GM19463 (cell line): ENCODE measurements around the gene PFKFB4.
A peak's percentile ranks its signal among the peaks of the same experiment; 100 is the strongest.
"Not testable (repeated sequence)": the region's sequence is repeated elsewhere in the genome, so short reads cannot be mapped to it uniquely, and the experiment has no call there.

ENCODE experiments used
- ATAC-seq: cut with Tn5 transposase; IDR thresholded peaks from one replicate; pipeline ENCODE4 v1.9.1; 2021; ENCODE audit warnings: mild to moderate bottlenecking, moderate library complexity; ENCODE audit not compliant: unreplicated experiment

Gene PFKFB4

DNA sequence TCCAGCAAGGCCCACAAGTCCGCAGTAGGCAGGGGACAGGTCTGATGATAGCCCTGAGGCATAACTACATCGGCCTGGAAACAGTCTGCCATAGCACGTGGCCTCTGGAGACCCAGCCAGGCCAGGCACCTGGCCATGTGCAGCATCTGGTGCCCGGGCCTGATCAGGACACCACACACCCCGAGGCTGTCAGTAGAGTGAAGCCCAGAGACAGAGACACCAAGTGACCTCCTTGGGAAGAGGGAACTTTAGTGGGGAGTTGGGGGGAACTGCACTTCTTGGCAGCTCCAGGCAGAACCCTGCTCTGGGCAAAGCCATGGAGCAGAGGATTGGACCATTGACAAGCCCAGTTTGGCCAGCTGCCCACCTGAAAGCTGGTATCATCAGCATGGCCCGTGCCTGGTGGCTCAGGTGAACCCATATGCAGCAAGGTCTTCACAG, 53.9 kb downstream of the PFKFB4 start:
- ATAC-seq: no peak

GRCh38 chr3:48502121-48502520, 54.5 kb downstream of the PFKFB4 start:
- no peak for ATAC-seq

GRCh38 chr3:48501196-48501595, 55.4 kb downstream of the PFKFB4 start:
- ATAC-seq: no peak

DNA sequence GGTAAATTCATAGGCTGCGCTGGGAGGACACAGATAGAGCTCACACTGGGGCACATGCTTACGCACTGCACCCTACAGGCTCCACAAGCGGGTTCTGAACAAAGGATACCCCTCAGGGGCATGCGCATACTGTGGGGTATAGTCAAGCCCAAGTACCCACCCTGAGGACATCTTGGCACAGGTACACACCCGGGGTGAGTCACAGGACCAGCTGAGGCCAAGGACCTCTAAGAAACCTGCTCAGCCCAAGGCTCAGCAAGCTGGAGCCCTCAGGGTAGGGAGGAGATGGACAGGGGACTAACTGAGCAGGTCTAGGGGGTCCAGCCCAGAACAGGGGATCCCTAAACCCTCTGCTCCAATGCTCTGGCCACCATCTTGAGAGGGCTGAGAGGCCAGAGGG, 55.9 kb downstream of the PFKFB4 start:
- no peak for ATAC-seq

DNA sequence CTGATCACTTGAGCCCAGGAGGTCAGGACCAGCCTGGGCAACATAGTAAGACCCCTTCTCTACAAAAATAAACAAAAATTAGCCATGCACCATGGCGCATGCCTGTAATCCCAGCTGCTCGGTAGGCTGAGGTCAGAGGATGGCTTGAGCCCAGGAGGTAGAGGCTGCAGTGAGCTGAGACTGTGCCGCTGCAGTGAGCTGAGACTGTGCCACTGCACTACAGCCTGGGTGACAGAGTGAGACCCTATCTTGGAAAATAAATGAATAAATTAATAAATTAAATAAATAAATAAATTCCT, 63.5 kb downstream of the PFKFB4 start:
- no peak for ATAC-seq

GRCh38 chr3:48492461-48493202, 64.0 kb downstream of the PFKFB4 start:
- ATAC-seq: no peak

DNA sequence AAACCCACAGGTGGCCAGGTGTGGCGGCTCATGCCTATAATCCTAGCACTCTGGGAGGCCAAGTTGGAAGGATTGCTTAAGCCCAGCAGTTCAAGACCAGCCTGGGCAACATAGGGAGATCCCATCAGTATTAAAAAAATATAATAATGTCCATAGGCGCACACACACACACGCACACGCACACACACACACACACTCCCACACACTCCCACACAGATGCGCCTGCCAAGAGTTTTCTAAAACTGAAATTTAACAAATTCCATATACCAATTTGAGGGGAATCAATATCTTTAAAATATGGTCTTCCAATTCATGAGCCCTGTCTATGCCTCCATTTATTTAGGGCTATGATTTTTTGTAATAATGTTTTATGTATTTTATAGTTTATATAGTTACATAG, 69.7 kb downstream of the PFKFB4 start:
- ATAC-seq: no peak

DNA sequence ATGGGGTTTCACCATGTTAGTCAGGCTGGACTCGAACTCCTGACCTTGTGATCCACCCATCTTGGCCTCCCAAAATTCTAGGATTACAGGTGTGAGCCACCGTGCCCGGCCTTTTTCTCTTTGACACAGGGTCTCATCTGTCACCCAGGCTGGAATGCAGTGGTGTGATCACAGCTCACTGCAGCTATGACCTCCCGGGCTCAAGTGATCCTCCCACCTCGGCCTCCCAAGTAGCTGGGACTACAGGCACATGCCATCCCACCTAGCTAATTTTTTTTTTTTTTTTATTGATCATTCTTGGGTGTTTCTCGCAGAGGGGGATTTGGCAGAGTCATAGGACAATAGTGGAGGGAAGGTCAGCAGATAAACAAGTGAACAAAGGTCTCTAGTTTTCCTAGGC, 73.8 kb downstream of the PFKFB4 start:
- ATAC-seq: not testable (repeated sequence)

- not testable (repeated sequence) for ATAC-seq
Measured at GRCh38 chr3:48480891-48481290, 75.7 kb downstream of the PFKFB4 start.

DNA sequence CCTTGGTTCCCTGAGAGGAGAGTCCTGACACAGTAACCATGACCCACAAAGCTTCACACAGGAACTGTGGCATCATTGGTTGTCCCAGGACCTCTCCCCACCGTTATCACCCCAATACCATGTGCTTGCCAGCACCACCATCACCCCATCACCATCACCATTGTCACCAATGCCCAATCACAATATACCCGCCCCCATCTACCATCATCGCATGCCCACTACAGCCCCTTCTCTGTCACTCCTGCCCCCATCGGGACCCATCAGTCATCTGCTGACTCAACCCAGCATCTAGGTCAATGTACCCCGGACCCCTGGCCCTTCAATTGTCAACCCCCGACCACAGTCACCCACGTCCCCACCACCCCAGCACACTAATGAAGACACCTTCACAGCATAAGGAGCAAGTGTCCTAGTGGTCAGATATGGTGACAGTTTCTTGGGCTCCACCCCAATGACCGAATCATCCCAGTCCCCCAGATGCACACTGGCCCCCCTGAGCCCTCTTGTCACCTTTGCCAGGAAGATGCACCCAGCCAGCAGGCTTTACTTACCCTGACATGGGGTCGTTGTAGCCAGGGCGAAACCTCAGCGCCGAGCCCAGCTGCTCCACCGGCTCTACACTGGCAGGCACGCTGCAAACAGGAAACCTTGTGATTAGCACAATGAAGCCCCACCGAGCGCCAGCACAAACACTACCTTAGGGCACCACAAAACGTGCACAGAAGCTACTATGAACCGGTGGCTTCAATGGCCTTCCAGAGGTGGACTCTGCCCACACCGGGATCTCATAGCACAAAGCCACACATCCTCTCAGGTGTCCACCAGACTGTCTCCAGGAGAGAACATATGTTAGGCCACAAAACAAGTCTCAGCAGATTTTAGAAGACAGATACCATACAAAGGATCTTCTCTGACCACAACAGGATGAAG, 77.7 kb downstream of the PFKFB4 start:
- ATAC-seq: no peak

- ATAC-seq: no peak
Measured at GRCh38 chr3:48477959-48478520, 78.6 kb downstream of the PFKFB4 start.

DNA sequence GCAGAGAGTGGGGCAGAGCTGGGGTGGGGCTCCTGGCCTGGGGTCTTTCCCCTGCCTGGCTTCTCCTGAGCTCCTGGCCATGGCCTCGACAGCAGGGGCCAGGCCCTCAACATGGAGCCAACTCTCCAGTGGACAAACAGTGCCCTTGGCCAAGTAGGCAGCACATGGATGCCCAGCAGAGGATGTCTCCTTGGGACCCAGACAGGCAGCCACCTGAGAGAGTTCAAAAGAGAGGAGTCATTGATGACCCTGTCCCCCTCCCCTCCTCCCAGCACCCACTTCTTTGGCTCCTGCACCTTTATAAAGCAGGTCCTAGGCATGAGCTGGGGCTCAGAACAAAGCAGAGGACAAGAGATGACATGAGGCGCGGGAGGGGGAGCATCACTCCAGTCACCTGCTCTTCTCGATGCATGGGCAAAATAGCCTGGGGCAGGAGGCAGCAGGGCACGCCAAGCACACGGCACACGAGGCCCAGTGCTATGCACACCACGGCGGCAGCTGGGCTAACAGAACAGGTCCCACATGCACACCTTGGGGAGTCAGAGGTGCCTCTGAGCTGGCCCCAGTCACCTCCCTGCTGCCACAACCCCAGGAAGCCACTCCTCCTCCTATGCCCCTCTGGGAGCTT, 80.1 kb downstream of the PFKFB4 start:
- no peak for ATAC-seq

- no peak for ATAC-seq
Measured at GRCh38 chr3:48475188-48475587, 81.4 kb downstream of the PFKFB4 start.

GRCh38 chr3:48474619-48475018, 82.0 kb downstream of the PFKFB4 start:
- no peak for ATAC-seq

- ATAC-seq: not testable (repeated sequence)
Measured at GRCh38 chr3:48474031-48474430, 82.6 kb downstream of the PFKFB4 start.

DNA sequence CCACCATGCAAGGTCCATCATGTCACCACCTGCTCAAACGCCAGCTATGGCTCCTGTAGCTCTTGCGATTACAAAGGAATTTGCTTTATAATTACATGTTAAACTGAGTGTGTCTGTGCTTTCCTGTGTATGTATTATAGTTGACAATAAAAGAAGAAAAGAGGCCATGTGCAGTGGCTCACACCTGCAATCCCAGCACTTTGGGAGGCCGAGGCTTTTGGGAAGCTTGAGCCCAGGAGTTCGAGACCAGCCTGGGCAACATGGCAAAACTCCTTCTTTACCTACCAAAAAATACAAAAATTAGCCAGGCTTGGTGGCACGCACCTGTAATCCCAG, 83.0 kb downstream of the PFKFB4 start:
- ATAC-seq: no peak

DNA sequence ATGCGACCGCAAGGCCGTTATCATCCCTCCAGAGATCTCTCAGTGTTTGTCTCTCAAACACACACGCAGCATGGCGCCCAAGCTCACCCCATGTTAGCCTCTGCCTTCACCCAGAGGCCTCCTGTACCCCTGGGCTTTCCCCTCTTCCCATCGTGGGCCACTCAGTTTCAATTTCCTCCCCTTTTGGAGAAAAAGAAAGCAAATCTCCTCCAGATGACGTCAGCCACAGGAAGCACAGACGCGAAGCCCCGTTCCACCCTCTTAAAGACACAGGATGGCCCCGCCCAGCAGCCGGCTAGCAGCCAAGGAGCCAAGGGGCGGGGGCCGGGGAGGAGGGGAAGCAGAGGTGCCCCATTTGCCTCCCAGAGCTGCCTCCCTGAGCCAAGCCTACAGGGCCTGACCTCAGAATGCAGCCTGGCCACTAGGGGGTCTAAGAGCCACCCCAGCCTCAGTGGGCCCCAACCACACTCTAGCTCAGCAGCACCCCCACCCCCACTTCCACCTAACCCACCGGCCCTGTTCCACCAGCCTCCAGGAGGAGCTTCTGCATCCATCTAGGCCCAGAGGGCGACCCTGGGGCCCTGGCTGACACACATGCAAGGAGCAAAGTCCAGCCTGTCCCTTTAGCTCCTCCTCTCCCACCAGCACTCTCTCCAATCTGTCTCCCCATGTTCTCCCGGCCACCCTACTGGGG, 83.5 kb downstream of the PFKFB4 start:
- peak; percentile 88 for ATAC-seq

DNA sequence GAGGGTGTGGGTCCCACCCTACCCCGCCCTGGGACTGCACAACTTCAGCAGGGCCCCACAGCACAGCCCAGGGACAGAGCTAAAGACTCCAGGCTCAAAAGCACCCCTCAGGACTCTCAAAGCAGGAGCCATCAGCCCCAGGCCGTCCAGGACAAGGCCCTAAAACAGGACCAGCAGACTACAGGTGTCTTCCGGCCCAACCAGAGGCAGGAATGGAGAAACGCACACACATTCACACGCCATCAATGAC, 84.0 kb downstream of the PFKFB4 start:
- ATAC-seq: peak; percentile 3

- no peak for ATAC-seq
Measured at GRCh38 chr3:48470286-48470685, 86.3 kb downstream of the PFKFB4 start.

- no peak for ATAC-seq
Measured at GRCh38 chr3:48469046-48469915, 87.3 kb downstream of the PFKFB4 start.
